ENCODE measurements around the gene ALAS1. TPM values are rescaled to one million over a fixed set of nuclear protein-coding genes. Genes with fewer than 3 reads are reported as not detected.
A peak's percentile ranks its signal among the peaks of the same experiment; 100 is the strongest.

The ALAS1 gene
- total RNA-seq, 1 experiment from 2014 or later: 29.2 TPM

- peak; percentile 93 for DNase-seq (ENCODE audit: unreplicated experiment)
- H3K4me3 Mint-ChIP-seq (ENCODE audit: unreplicated experiment): no peak overlapping the region
- CTCF ChIA-PET: interaction anchor here (0.6 to 1.3 kb wide), 3 partner anchors 31 to 38 kb away, joined by 4 to 6 read pairs (median 4); partner anchors contain the start of gene POC1A
- TF ChIP-seq, protein P1, sequence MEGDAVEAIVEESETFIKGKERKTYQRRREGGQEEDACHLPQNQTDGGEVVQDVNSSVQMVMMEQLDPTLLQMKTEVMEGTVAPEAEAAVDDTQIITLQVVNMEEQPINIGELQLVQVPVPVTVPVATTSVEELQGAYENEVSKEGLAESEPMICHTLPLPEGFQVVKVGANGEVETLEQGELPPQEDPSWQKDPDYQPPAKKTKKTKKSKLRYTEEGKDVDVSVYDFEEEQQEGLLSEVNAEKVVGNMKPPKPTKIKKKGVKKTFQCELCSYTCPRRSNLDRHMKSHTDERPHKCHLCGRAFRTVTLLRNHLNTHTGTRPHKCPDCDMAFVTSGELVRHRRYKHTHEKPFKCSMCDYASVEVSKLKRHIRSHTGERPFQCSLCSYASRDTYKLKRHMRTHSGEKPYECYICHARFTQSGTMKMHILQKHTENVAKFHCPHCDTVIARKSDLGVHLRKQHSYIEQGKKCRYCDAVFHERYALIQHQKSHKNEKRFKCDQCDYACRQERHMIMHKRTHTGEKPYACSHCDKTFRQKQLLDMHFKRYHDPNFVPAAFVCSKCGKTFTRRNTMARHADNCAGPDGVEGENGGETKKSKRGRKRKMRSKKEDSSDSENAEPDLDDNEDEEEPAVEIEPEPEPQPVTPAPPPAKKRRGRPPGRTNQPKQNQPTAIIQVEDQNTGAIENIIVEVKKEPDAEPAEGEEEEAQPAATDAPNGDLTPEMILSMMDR (IDR thresholded peaks at IDR 0.05; ENCODE audit: unreplicated experiment): no peak
- BruUV-seq (replicated peaks): no TSS peak
- POLR2A ChIA-PET: interaction anchor here (0.6 to 2.1 kb wide), 6 partner anchors 11 to 92 kb away, joined by 3 to 5 read pairs (median 3); partner anchors contain the start of gene POC1A
- H3K27me3 Mint-ChIP-seq (ENCODE audit: insufficient read depth, unreplicated experiment): no peaks in the 10 kb centered on the region
- H3K36me3 Mint-ChIP-seq (ENCODE audit: insufficient read depth, unreplicated experiment): no peaks in the 10 kb centered on the region
- H3K9me3 Mint-ChIP-seq (ENCODE audit: unreplicated experiment): no peaks in the 10 kb centered on the region
- H3K4me1 Mint-ChIP-seq (ENCODE audit: insufficient read depth, unreplicated experiment): peaks cover 39% of the 10 kb centered on the region
- H3K27ac Mint-ChIP-seq (ENCODE audit: low read depth, unreplicated experiment): no peak overlapping the region
- intact Hi-C loops (cut with micrococcal nuclease): no loop called here
Observed at GRCh38 chr3:52193065-52193464, 4.9 kb upstream of the ALAS1 start.

DNA sequence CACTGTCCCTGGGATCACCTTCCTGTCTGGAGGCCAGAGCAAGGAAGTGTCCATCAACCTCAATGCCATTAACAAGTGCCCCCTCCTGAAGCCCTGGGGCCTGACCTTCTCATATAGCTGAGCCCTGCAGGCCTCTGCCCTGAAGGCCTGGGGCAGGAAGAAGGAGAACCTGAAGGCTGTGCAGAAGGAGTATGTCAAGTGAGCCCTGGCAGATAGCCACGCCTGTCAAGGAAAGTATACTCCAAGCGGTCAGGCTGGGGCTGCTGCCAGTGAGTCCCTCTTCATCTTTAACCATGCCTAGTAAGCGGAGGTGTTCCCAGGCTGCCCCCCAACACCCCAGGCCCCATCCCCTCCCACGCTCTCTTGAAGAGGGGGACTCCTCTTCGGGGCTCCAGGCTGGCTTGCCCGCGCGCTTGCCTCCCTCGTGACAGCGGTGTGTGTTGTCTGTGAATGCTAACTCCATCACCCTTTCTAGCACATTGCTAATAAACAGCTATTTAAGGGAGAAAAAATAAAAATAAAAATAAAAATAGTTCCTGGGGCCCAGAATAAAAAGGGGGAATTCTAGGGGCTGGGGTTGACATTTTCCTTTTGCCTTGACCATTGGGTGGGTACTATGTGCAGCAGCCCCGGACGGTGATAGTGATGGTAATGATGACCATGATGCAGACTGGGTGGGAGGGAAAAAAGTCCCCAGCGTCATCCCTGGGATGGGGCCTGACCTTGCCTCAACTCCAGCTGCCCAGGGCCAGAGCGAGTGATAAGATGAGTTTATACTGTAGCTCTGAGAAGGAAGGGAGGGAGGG, 3.3 kb upstream of the ALAS1 start:
- TF ChIP-seq, protein P1 (IDR thresholded peaks at IDR 0.05; ENCODE audit: unreplicated experiment): no peak
- no peak overlapping the region for H3K27ac Mint-ChIP-seq (ENCODE audit: low read depth, unreplicated experiment)
- peaks cover 46% of the 10 kb centered on the region for H3K4me1 Mint-ChIP-seq (ENCODE audit: insufficient read depth, unreplicated experiment)
- H3K36me3 Mint-ChIP-seq (ENCODE audit: insufficient read depth, unreplicated experiment): peaks cover 7% of the 10 kb centered on the region
- intact Hi-C loops (cut with micrococcal nuclease): no loop called here
- ChIA-PET POLR2A (no interaction called here), CTCF (interaction anchor here (0.7 kb wide), 1 partner anchor 142 kb away, joined by 3 read pairs; no protein-coding TSS in a partner anchor)
- no TSS peak for BruUV-seq (replicated peaks)
- no peaks in the 10 kb centered on the region for H3K9me3 Mint-ChIP-seq (ENCODE audit: unreplicated experiment)
- no peaks in the 10 kb centered on the region for H3K27me3 Mint-ChIP-seq (ENCODE audit: insufficient read depth, unreplicated experiment)
- no peak overlapping the region for H3K4me3 Mint-ChIP-seq (ENCODE audit: unreplicated experiment)
- no peak for DNase-seq (ENCODE audit: unreplicated experiment)

- intact Hi-C loops (cut with micrococcal nuclease): no loop called here
- ChIA-PET POLR2A (no interaction called here), CTCF (interaction anchor here (0.7 kb wide), 1 partner anchor 142 kb away, joined by 3 read pairs; no protein-coding TSS in a partner anchor)
- no peaks in the 10 kb centered on the region for H3K27me3 Mint-ChIP-seq (ENCODE audit: insufficient read depth, unreplicated experiment)
- H3K27ac Mint-ChIP-seq (ENCODE audit: low read depth, unreplicated experiment): no peak overlapping the region
- no TSS peak for BruUV-seq (replicated peaks)
- no peaks in the 10 kb centered on the region for H3K9me3 Mint-ChIP-seq (ENCODE audit: unreplicated experiment)
- DNase-seq (ENCODE audit: unreplicated experiment): no peak
- H3K36me3 Mint-ChIP-seq (ENCODE audit: insufficient read depth, unreplicated experiment): peaks cover 10% of the 10 kb centered on the region
- no peak overlapping the region for H3K4me3 Mint-ChIP-seq (ENCODE audit: unreplicated experiment)
- H3K4me1 Mint-ChIP-seq (ENCODE audit: insufficient read depth, unreplicated experiment): peaks cover 44% of the 10 kb centered on the region
- TF ChIP-seq, protein P1 (IDR thresholded peaks at IDR 0.05; ENCODE audit: unreplicated experiment): no peak
Observed at GRCh38 chr3:52195291-52195597, 2.7 kb upstream of the ALAS1 start.

GRCh38 chr3:52195823-52196331, 2.1 kb upstream of the ALAS1 start:
- TF ChIP-seq, protein P1 (IDR thresholded peaks at IDR 0.05; ENCODE audit: unreplicated experiment): no peak
- Mint-ChIP-seq H3K36me3 (ENCODE audit: insufficient read depth, unreplicated experiment) (peaks cover 17% of the 10 kb centered on the region), H3K4me1 (ENCODE audit: insufficient read depth, unreplicated experiment) (peaks cover 38% of the 10 kb centered on the region), H3K9me3 (ENCODE audit: unreplicated experiment) (no peaks in the 10 kb centered on the region), H3K27ac (ENCODE audit: low read depth, unreplicated experiment) (no peak overlapping the region), H3K27me3 (ENCODE audit: insufficient read depth, unreplicated experiment) (no peaks in the 10 kb centered on the region), H3K4me3 (ENCODE audit: unreplicated experiment) (no peak overlapping the region)
- intact Hi-C loops (cut with micrococcal nuclease): no loop called here
- POLR2A ChIA-PET: interaction anchor here (0.7 kb wide), 1 partner anchor 14 kb away, joined by 3 read pairs; no protein-coding TSS in a partner anchor
- CTCF ChIA-PET: no interaction called here
- DNase-seq (ENCODE audit: unreplicated experiment): peak; percentile 83
- BruUV-seq (replicated peaks): no TSS peak

All from MCF 10A (cell line).